DOHH2 (cell line): Measurements from ENCODE around the gene NEDD4L.

Source experiments
- H3F3A ChIP-seq: fragments of 200-600 bp; sonication (generic), shearing (Covaris generic); 2 replicates; pipeline ENCODE4 v1.6.0; 2016; ENCODE audit warnings: antibody characterized with exemption, mild to moderate bottlenecking; ENCODE audit not compliant: control insufficient read depth, insufficient read depth
- H3K27ac ChIP-seq: fragments of 200-600 bp; sonication (generic); 2 replicates; pipeline ENCODE4 v1.5.1; 2014; ENCODE audit warnings: low read depth, mild to moderate bottlenecking, low read length, moderate library complexity
- H3K27me3 ChIP-seq: fragments of 200-600 bp; sonication (generic); 2 replicates; pipeline ENCODE4 v1.6.1; 2014; ENCODE audit warnings: mild to moderate bottlenecking, low read length, mixed read lengths; ENCODE audit not compliant: control insufficient read depth
- H3K36me3 ChIP-seq: fragments of 200-600 bp; sonication (generic); 2 replicates; pipeline ENCODE4 v1.6.1; 2014; ENCODE audit warnings: mild to moderate bottlenecking, low read length, moderate library complexity, mixed read lengths; ENCODE audit not compliant: control insufficient read depth
- H3K4me1 ChIP-seq: fragments of 200-600 bp; sonication (generic); 2 replicates; pipeline ENCODE4 v1.6.1; 2014; ENCODE audit warnings: mild to moderate bottlenecking, low read length, mixed read lengths; ENCODE audit not compliant: control insufficient read depth
- H3K4me2 ChIP-seq: fragments of 200-600 bp; sonication (generic); 2 replicates; pipeline ENCODE4 v1.6.0; 2014; ENCODE audit warnings: mild to moderate bottlenecking, low read length, moderate library complexity
- H3K4me3 ChIP-seq: fragments of 200-600 bp; sonication (generic); 2 replicates; pipeline ENCODE4 v1.5.1; 2014; ENCODE audit warnings: mild to moderate bottlenecking, low read length, mixed read lengths
- H3K79me2 ChIP-seq: fragments of 200-600 bp; sonication (generic); 2 replicates; pipeline ENCODE4 v1.6.1; 2014; ENCODE audit warnings: mild to moderate bottlenecking, low read length, mixed read lengths; ENCODE audit not compliant: control insufficient read depth
- H3K9me2 ChIP-seq: fragments of 200-600 bp; sonication (generic); replicated peaks from 2 replicates; pipeline ENCODE4 v1.6.1; 2014; ENCODE audit warnings: mild to moderate bottlenecking, low read length, mixed read lengths; ENCODE audit not compliant: control insufficient read depth
- H3K9me3 ChIP-seq: fragments of 200-600 bp; sonication (generic); 2 replicates; pipeline ENCODE4 v1.6.1; 2014; ENCODE audit warnings: antibody characterized with exemption, low read length, mixed read lengths; ENCODE audit not compliant: control insufficient read depth, insufficient read depth
- H4K20me1 ChIP-seq: fragments of 200-600 bp; sonication (generic); 2 replicates; pipeline ENCODE4 v1.6.0; 2014; ENCODE audit warnings: low read depth, mild to moderate bottlenecking, antibody characterized with exemption, low read length, moderate library complexity; ENCODE audit not compliant: control insufficient read depth, insufficient read depth
- EZH2phosphoT487 ChIP-seq: fragments of 200-600 bp; sonication (generic); IDR thresholded peaks from 2 replicates; pipeline ENCODE4 v1.6.1; 2017; ENCODE audit warnings: borderline replicate concordance, mild to moderate bottlenecking, antibody characterized with exemption, low read length, moderate library complexity, mixed read lengths
- TF ChIP-seq, protein P1 (sequence below): fragments of 200-600 bp; sonication (generic); IDR thresholded peaks from one replicate; pipeline ENCODE4 v1.5.1; 2014; ENCODE audit warnings: antibody characterized with exemption, mild to moderate bottlenecking, low read depth, low read length; ENCODE audit not compliant: poor library complexity, severe bottlenecking

Gene NEDD4L

DNA sequence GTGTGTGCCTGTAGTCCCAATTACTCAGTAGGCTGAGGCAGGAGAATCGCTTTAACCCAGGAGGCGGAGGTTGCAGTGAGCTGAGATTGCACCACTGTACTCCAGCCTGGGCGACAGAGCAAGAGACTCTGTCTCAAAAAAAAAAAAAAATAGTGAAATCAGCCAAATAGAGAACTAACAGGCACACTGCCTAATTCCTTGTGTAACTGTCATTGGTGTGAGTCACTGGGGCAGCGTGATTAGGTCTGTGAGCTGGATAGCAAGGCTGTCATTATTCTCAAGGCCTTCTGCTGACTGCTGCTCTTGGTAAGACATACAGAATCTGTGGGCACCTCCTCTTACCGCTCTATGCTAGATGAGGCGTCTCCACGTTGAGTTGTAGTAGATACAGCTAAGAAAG is 270.3 kb downstream of the NEDD4L start:
- Histone ChIP-seq H3K4me3 (no peak overlapping the region), H3K9me3 (no peaks in the 10 kb centered on the region), H3K9me2 (no peaks in the 10 kb centered on the region), H3K79me2 (peaks cover 29% of the 10 kb centered on the region), H3K27me3 (no peaks in the 10 kb centered on the region), H4K20me1 (0 out of 2 replicates have a peak, but pooled peaks cover 3% of the 10 kb centered on the region), H3F3A (no peaks in the 10 kb centered on the region), H3K4me1 (peaks cover 44% of the 10 kb centered on the region), H3K27ac (no peak overlapping the region), H3K4me2 (no peak overlapping the region), H3K36me3 (peaks cover 7% of the 10 kb centered on the region; the same call in 1 of the 2 replicates)
- TF ChIP-seq, protein P1, sequence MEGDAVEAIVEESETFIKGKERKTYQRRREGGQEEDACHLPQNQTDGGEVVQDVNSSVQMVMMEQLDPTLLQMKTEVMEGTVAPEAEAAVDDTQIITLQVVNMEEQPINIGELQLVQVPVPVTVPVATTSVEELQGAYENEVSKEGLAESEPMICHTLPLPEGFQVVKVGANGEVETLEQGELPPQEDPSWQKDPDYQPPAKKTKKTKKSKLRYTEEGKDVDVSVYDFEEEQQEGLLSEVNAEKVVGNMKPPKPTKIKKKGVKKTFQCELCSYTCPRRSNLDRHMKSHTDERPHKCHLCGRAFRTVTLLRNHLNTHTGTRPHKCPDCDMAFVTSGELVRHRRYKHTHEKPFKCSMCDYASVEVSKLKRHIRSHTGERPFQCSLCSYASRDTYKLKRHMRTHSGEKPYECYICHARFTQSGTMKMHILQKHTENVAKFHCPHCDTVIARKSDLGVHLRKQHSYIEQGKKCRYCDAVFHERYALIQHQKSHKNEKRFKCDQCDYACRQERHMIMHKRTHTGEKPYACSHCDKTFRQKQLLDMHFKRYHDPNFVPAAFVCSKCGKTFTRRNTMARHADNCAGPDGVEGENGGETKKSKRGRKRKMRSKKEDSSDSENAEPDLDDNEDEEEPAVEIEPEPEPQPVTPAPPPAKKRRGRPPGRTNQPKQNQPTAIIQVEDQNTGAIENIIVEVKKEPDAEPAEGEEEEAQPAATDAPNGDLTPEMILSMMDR = no peak
- no peak for TF ChIP-seq EZH2phosphoT487

DNA sequence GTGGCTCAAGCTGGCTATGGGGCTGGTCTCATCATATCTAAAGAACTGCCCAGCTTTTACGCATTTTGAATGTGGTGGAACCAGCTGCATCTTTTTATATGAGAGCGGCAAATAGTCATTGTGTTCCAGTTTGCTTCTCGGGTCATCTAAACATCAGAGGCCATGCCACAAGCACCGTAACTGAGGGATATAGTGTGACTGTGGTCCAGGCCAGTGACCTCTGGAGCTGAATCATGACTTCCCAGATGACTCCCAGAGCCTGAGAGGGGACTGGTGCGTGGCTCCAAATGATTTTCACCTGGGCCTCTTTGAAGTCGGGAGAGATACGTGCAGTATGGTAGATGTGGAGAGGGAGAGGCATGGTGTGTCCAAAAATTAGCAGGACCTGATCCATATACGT is 271.0 kb downstream of the NEDD4L start:
- Histone ChIP-seq H3K4me3 (no peak overlapping the region), H3K27ac (no peak overlapping the region), H3K9me3 (no peaks in the 10 kb centered on the region), H3K4me1 (peaks cover 37% of the 10 kb centered on the region), H3K79me2 (peaks cover 29% of the 10 kb centered on the region), H3K9me2 (no peaks in the 10 kb centered on the region), H3F3A (no peaks in the 10 kb centered on the region), H3K27me3 (no peaks in the 10 kb centered on the region), H3K36me3 (peaks cover 7% of the 10 kb centered on the region; the same call in 1 of the 2 replicates), H4K20me1 (no peaks in the 10 kb centered on the region), H3K4me2 (no peak overlapping the region)
- TF ChIP-seq, protein P1 = no peak
- TF ChIP-seq EZH2phosphoT487 = no peak

DNA sequence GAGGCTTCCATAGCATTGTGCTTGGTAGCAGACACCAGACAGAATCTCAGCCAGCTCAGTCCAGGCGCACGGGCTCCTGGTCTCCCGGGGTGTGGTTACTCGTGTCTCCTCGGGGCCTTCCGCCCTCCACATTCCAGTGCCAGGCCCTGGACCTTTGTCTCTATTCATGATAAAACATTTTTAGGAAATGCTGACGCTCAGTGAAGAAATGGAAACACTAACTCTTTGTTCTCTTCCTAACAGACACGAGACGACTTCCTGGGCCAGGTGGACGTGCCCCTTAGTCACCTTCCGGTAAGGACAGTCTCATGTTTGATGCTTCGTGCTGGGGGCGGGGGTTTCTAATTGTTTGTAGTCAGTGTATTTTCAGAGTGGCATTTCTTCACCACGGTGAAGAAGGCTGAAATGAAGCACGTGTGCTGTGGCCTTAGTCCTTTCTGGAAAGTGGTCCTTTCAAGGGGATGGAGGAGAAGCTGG is 271.8 kb downstream of the NEDD4L start:
- no peak overlapping the region for H3K4me2 ChIP-seq
- H3K4me3 ChIP-seq = no peak overlapping the region
- H3K79me2 ChIP-seq = peaks cover 22% of the 10 kb centered on the region

More for the DNA sequence above, 271.8 kb downstream of the NEDD4L start:
- Histone ChIP-seq H3K36me3 (peaks cover 7% of the 10 kb centered on the region; the same call in 1 of the 2 replicates), H4K20me1 (no peaks in the 10 kb centered on the region), H3K27me3 (no peaks in the 10 kb centered on the region), H3K9me2 (no peaks in the 10 kb centered on the region), H3F3A (no peaks in the 10 kb centered on the region), H3K27ac (no peak overlapping the region), H3K4me1 (peaks cover 30% of the 10 kb centered on the region), H3K9me3 (no peaks in the 10 kb centered on the region)
- TF ChIP-seq EZH2phosphoT487 = no peak
- TF ChIP-seq, protein P1 = no peak
